Testis (tissue), 2 donors: ENCODE data around the gene BCAS3.

Source experiments
- POLR2A ChIP-seq: fragments of 450-650 bp; IDR thresholded peaks from one replicate; pipeline ENCODE4 v1.6.1; 2017; ENCODE audit warnings: antibody characterized with exemption, mild to moderate bottlenecking, moderate library complexity
- TF ChIP-seq, protein P1 (sequence below), 3 experiments: fragments of 450-650 bp in 2 of 3; fragments of 200-600 bp in 1 of 3; sonication (generic) in 1 of 3; IDR thresholded peaks; one replicate each; pipeline ENCODE4 v1.5.1; 2016 to 2019; ENCODE audit warnings: antibody characterized with exemption in 3 of 3, mild to moderate bottlenecking in 2 of 3, moderate library complexity in 1 of 3

DNA sequence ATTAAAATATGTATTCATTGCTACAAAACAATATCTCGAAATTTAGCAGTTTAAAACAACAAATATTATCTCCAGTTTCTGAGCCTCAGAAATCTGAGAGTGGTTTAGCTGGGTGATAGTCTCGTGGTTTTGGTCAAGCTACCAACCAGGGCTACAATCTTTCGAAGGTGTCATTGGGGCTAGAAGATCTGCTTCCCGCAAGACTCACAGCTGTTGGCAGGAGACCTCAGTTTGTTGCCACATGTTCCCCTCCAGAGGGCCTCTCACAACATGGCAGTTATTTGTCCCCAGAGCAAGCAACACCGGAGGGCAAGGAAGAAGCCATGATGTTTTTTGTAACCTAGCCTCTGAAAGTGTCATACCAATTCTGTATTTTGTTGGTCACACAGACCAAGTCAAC, 12.0 kb upstream of the BCAS3 start:
- TF ChIP-seq POLR2A, result no peak
- TF ChIP-seq, protein P1, sequence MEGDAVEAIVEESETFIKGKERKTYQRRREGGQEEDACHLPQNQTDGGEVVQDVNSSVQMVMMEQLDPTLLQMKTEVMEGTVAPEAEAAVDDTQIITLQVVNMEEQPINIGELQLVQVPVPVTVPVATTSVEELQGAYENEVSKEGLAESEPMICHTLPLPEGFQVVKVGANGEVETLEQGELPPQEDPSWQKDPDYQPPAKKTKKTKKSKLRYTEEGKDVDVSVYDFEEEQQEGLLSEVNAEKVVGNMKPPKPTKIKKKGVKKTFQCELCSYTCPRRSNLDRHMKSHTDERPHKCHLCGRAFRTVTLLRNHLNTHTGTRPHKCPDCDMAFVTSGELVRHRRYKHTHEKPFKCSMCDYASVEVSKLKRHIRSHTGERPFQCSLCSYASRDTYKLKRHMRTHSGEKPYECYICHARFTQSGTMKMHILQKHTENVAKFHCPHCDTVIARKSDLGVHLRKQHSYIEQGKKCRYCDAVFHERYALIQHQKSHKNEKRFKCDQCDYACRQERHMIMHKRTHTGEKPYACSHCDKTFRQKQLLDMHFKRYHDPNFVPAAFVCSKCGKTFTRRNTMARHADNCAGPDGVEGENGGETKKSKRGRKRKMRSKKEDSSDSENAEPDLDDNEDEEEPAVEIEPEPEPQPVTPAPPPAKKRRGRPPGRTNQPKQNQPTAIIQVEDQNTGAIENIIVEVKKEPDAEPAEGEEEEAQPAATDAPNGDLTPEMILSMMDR (IDR thresholded peaks at IDR 0.05), result no peak
